HCT116 (cell line): ENCODE measurements around the gene INPP5D. TPM values are rescaled to one million over a fixed set of nuclear protein-coding genes. Genes with fewer than 3 reads are reported as not detected.

ENCODE experiments used
- ATAC-seq: fragments of 200-7000 bp; cut with Tn5 transposase; 2 replicates; pipeline ENCODE4 v1.9.1; 2020; ENCODE audit warnings: mild to moderate bottlenecking, moderate library complexity
- BruUV-seq: library from RNA; stranded (reverse); fragments of 400-500 nt; replicated peaks from 2 replicates; lab custom pipeline; 2021; lab: Mats Ljungman, UMichigan
- CTCF ChIA-PET: fragments of 300-600 bp; sonication (Branson Sonifier 250); formaldehyde crosslinking; loops from one replicate; lab custom pipeline; 2021; ENCODE audit warnings: antibody characterized with exemption; lab: Charles Lee
- POLR2A ChIA-PET: fragments of 300-600, 350-600 bp; sonication (Branson Sonifier 250); formaldehyde crosslinking; loops from one replicate; lab custom pipeline; 2021; ENCODE audit warnings: antibody characterized with exemption; lab: Charles Lee
- RAD21 ChIA-PET, 2 experiments: fragments of 300-600 bp; sonication (Branson Sonifier 250); formaldehyde crosslinking; loops; one replicate each; lab custom pipeline; 2023; ENCODE audit warnings: low total read pairs in 2 of 2; ENCODE audit not compliant: uncharacterized antibody in 2 of 2, unreplicated experiment in 2 of 2, low non-redundant PET in 1 of 2; lab: Charles Lee
- DNase-seq: peaks from one replicate; pipeline ENCODE4 v3.0.0-alpha.2; 2010; ENCODE audit warnings: low read depth, low spot score
- H2AFZ ChIP-seq: fragments of 200-600 bp; shearing (Covaris generic), sonication (generic); 2 replicates; pipeline ENCODE4 v1.6.1; 2017; ENCODE audit warnings: low read depth, mixed run types, mixed read lengths, antibody characterized with exemption, low read length; ENCODE audit not compliant: poor library complexity, severe bottlenecking
- H3K27ac ChIP-seq: 2 replicates; pipeline ENCODE4 v1.5.1; 2012; ENCODE audit warnings: low read depth, low read length
- H3K27me3 ChIP-seq: fragments of 200-600 bp; sonication (generic); 2 replicates; pipeline ENCODE4 v1.6.1; 2016; ENCODE audit warnings: mixed run types, low read length, mixed read lengths; ENCODE audit not compliant: insufficient read depth
- H3K36me3 ChIP-seq, 2 experiments: fragments of 200-500 bp in 1 of 2; fragments of 200-600 bp in 1 of 2; sonication (Bioruptor generic) in 1 of 2; sonication (generic) in 1 of 2; 2 replicates each; pipeline versions ENCODE4 v1.5.1 to v1.6.1; 2014 to 2016; ENCODE audit warnings: low read length in 2 of 2, inconsistent platforms in 1 of 2, mixed read lengths in 1 of 2, mixed run types in 1 of 2; ENCODE audit not compliant: insufficient read depth in 2 of 2, control insufficient read depth in 1 of 2
- H3K4me1 ChIP-seq, 2 experiments: fragments of 200-600 bp in 1 of 2; sonication (generic) in 1 of 2; 2 replicates each; pipeline versions ENCODE4 v1.5.1 to v1.6.1; 2012 to 2017; ENCODE audit warnings: low read length in 2 of 2, inconsistent platforms in 1 of 2, mild to moderate bottlenecking in 1 of 2, mixed read lengths in 1 of 2, mixed run types in 1 of 2, moderate library complexity in 1 of 2; ENCODE audit not compliant: insufficient read depth in 2 of 2, control insufficient read depth in 1 of 2
- H3K4me2 ChIP-seq: fragments of 200-600 bp; sonication (generic); 2 replicates; pipeline ENCODE4 v1.6.1; 2017; ENCODE audit warnings: mixed run types, low read length, mixed read lengths
- H3K4me3 ChIP-seq, 2 experiments: fragments of 200-600 bp in 1 of 2; sonication (generic) in 1 of 2; replicated peaks in 1 of 2; 2 replicates each; pipeline ENCODE4 v1.5.1; 2011 to 2016; ENCODE audit warnings: low read length in 2 of 2, control low read depth in 1 of 2, low read depth in 1 of 2, mild to moderate bottlenecking in 1 of 2, mixed read lengths in 1 of 2, mixed run types in 1 of 2
- H3K79me2 ChIP-seq: fragments of 200-600 bp; sonication (generic); 2 replicates; pipeline ENCODE4 v1.6.1; 2017; ENCODE audit warnings: mild to moderate bottlenecking, mixed run types, low read length, moderate library complexity, mixed read lengths; ENCODE audit not compliant: insufficient read depth
- H3K9ac ChIP-seq: fragments of 200-600 bp; sonication (generic); 2 replicates; pipeline ENCODE4 v1.6.1; 2016; ENCODE audit warnings: low read length, mixed read lengths
- H3K9me2 ChIP-seq: fragments of 200-600 bp; sonication (generic), shearing (Covaris generic); 2 replicates; pipeline ENCODE4 v1.6.1; 2017; ENCODE audit warnings: mixed run types, mild to moderate bottlenecking, moderate library complexity; ENCODE audit not compliant: insufficient read depth
- H3K9me3 ChIP-seq, 2 experiments: fragments of 200-500 bp in 1 of 2; fragments of 200-600 bp in 1 of 2; sonication (Bioruptor generic) in 1 of 2; sonication (generic) in 1 of 2; 2 replicates each; pipeline ENCODE4 v1.6.1; 2014 to 2017; ENCODE audit warnings: low read length in 2 of 2, mixed read lengths in 2 of 2, inconsistent platforms in 1 of 2, low read depth in 1 of 2, mild to moderate bottlenecking in 1 of 2, mixed run types in 1 of 2, moderate library complexity in 1 of 2; ENCODE audit not compliant: control insufficient read depth in 1 of 2, insufficient read depth in 1 of 2
- H4K20me1 ChIP-seq: fragments of 200-600 bp; sonication (generic), shearing (Covaris generic); 2 replicates; pipeline ENCODE4 v1.6.1; 2017; ENCODE audit warnings: mixed run types, mild to moderate bottlenecking, moderate library complexity; ENCODE audit not compliant: insufficient read depth
- CEBPB ChIP-seq: IDR thresholded peaks from 2 replicates; pipeline ENCODE4 v1.6.1; 2012; ENCODE audit warnings: low read depth
- EZH2phosphoT487 ChIP-seq: fragments of 200-600 bp; IDR thresholded peaks from 2 replicates; pipeline ENCODE4 v1.6.1; 2018; ENCODE audit warnings: antibody characterized with exemption, borderline replicate concordance
- FOSL1 ChIP-seq: IDR thresholded peaks from 2 replicates; pipeline ENCODE4 v1.6.1; 2012; ENCODE audit warnings: low read depth
- RAD21 ChIP-seq: IDR thresholded peaks from 2 replicates; pipeline ENCODE4 v1.6.1; 2012; ENCODE audit warnings: low read depth, mild to moderate bottlenecking
- SP1 ChIP-seq: IDR thresholded peaks from 2 replicates; pipeline ENCODE4 v1.6.1; 2012; ENCODE audit warnings: low read depth
- SRF ChIP-seq: IDR thresholded peaks from 2 replicates; pipeline ENCODE4 v1.6.1; 2012; ENCODE audit warnings: low read depth
- TCF7L2 ChIP-seq: IDR thresholded peaks from 2 replicates; pipeline ENCODE4 v1.7.0; 2011; ENCODE audit warnings: borderline replicate concordance, inconsistent platforms; ENCODE audit not compliant: insufficient read depth, insufficient read length; ENCODE audit errors: extremely low read depth
- YY1 ChIP-seq: IDR thresholded peaks from 2 replicates; pipeline ENCODE4 v1.6.1; 2011; ENCODE audit warnings: low read length, low read depth, moderate library complexity, mild to moderate bottlenecking; ENCODE audit not compliant: insufficient replicate concordance; ENCODE audit errors: extremely low read depth
- ZFX ChIP-seq: fragments of 450-650 bp; IDR thresholded peaks from 2 replicates; pipeline ENCODE4 v1.6.1; 2017
- intact Hi-C: fragments of 100-400 bp; cut with micrococcal nuclease; formaldehyde crosslinking; loops from 2 replicates; pipeline ENCODE4 v1.10.0; 2022
- total RNA-seq: library from RNA; stranded (reverse); gene quantifications from one replicate; pipeline ENCODE4 v1.2.1, GENCODE V29; 2021; ENCODE audit not compliant: unreplicated experiment
- TF ChIP-seq, protein P1 (sequence below), 3 experiments: fragments of 200-600 bp in 1 of 3; sonication (generic) in 1 of 3; IDR thresholded peaks in 2 of 3; conservative IDR thresholded peaks in 1 of 3; 2 replicates each; pipeline ENCODE4 v1.5.1; 2012 to 2017; ENCODE audit warnings: low read depth in 2 of 3, low read length in 2 of 3, antibody characterized with exemption in 1 of 3, borderline replicate concordance in 1 of 3, control low read depth in 1 of 3, mild to moderate bottlenecking in 1 of 3, mixed read lengths in 1 of 3, mixed run types in 1 of 3, moderate library complexity in 1 of 3; ENCODE audit not compliant: insufficient read depth in 1 of 3
- TF ChIP-seq, protein P2 (sequence below): IDR thresholded peaks from 2 replicates; pipeline ENCODE4 v1.6.1; 2012

INPP5D gene
- total RNA-seq, 1 experiment from 2014 or later: 1.8 TPM

DNA sequence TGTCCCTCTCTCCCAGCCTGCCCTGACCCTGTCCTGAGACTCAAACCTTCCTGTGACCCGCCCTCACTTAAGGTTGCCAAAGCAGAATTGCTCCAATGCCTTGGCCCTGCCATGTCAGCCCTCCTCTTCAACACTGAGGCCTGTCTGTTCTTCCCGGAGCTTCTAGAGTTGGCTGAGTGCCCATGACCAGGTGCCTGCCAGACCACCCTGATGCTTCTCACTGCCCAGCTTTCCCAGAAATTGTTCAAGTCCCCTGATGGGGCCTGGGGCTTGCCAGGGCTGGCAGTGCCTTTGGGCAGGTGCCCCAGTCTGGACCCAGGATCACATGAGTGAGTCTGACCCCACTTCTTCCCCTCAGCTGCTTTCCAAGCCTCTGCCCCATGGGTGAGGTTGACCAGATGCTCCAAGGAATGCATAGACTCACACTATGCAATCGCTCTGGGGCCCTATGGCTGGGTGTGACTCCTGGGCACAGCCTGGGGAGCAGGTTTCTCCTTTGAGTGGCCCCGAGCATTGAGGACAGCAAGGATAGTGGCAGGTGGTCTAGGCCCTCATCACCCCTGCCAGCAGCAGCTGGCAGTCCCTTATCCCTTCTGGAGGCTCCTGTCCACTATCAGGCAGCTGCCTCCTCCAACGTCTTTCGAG, 3.1 kb upstream of the INPP5D start:
- Histone ChIP-seq H3K4me1 (peaks cover 2 to 6% of the 10 kb centered on the region in 2 experiments; a peak in 2 of 4 replicates), H3K9me3 (no peaks in the 10 kb centered on the region), H4K20me1 (no peaks in the 10 kb centered on the region), H3K4me3 (no peak overlapping the region), H3K9me2 (no peaks in the 10 kb centered on the region), H3K27me3 (no peaks in the 10 kb centered on the region; the same call in 1 of the 2 replicates), H3K9ac (no peak overlapping the region), H3K79me2 (no peaks in the 10 kb centered on the region), H2AFZ (no peak overlapping the region), H3K36me3 (no peaks in the 10 kb centered on the region), H3K27ac (no peak overlapping the region), H3K4me2 (no peak overlapping the region)
- ATAC-seq (no peak), DNase-seq (no peak)
- CTCF ChIA-PET: no interaction called here
- intact Hi-C loops: no loop called here
- RAD21 ChIA-PET: no interaction called here
- TF ChIP-seq ZFX (no peak), CEBPB (no peak), YY1 (no peak), SP1 (no peak), FOSL1 (no peak), EZH2phosphoT487 (no peak), RAD21 (no peak), SRF (no peak), TCF7L2 (no peak)
- TF ChIP-seq, protein P1, sequence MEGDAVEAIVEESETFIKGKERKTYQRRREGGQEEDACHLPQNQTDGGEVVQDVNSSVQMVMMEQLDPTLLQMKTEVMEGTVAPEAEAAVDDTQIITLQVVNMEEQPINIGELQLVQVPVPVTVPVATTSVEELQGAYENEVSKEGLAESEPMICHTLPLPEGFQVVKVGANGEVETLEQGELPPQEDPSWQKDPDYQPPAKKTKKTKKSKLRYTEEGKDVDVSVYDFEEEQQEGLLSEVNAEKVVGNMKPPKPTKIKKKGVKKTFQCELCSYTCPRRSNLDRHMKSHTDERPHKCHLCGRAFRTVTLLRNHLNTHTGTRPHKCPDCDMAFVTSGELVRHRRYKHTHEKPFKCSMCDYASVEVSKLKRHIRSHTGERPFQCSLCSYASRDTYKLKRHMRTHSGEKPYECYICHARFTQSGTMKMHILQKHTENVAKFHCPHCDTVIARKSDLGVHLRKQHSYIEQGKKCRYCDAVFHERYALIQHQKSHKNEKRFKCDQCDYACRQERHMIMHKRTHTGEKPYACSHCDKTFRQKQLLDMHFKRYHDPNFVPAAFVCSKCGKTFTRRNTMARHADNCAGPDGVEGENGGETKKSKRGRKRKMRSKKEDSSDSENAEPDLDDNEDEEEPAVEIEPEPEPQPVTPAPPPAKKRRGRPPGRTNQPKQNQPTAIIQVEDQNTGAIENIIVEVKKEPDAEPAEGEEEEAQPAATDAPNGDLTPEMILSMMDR (IDR thresholded peaks at IDR 0.05 in 2 of 3, conservative IDR thresholded peaks at IDR 0.05 in 1 of 3; ENCODE audit: borderline replicate concordance in 1 of 3, insufficient read depth in 1 of 3, low read depth in 2 of 3, low read length in 2 of 3): no peak
- TF ChIP-seq, protein P2, sequence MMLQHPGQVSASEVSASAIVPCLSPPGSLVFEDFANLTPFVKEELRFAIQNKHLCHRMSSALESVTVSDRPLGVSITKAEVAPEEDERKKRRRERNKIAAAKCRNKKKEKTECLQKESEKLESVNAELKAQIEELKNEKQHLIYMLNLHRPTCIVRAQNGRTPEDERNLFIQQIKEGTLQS: no peak
- BruUV-seq: no TSS peak
- POLR2A ChIA-PET: no interaction called here
